ENCODE measurements around the gene MFAP5. TPM values are rescaled to one million over a fixed set of nuclear protein-coding genes. Genes with fewer than 3 reads are reported as not detected.

The MFAP5 gene
- total and polyA plus RNA-seq, 10 of the 15 experiments (the other 5 are each of a cell fraction or from before 2014, with no cell fraction given): 0.06 to 0.14 (median 0.12) TPM; not detected in 7

DNA sequence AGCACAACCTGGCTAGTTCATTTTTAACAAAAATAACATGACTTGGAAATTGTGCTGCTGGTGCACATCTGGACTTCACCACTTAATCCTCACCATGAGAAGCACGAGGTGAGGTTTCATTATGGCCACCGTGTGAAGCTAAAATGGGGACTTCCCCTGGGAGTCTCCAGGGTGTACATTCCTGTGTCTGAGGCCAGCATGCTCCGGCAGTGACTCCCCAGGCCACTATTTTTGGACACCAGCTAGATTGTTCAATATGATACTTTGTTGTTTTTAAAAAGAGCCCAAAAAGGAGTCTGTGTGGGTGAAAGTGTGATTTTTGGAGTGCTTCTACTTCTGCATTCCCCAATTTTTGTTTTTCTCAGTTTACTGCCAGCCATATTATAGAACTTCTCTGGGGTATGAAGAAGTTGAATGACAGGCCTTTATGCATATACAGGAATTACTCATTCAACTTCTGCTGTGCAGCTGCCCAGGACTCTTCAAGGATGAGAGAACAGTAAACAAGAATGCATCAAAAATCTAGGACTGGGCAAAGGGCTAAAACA lies 33.1 kb downstream of the MFAP5 start (continued):
- TF ChIP-seq, protein P1, sequence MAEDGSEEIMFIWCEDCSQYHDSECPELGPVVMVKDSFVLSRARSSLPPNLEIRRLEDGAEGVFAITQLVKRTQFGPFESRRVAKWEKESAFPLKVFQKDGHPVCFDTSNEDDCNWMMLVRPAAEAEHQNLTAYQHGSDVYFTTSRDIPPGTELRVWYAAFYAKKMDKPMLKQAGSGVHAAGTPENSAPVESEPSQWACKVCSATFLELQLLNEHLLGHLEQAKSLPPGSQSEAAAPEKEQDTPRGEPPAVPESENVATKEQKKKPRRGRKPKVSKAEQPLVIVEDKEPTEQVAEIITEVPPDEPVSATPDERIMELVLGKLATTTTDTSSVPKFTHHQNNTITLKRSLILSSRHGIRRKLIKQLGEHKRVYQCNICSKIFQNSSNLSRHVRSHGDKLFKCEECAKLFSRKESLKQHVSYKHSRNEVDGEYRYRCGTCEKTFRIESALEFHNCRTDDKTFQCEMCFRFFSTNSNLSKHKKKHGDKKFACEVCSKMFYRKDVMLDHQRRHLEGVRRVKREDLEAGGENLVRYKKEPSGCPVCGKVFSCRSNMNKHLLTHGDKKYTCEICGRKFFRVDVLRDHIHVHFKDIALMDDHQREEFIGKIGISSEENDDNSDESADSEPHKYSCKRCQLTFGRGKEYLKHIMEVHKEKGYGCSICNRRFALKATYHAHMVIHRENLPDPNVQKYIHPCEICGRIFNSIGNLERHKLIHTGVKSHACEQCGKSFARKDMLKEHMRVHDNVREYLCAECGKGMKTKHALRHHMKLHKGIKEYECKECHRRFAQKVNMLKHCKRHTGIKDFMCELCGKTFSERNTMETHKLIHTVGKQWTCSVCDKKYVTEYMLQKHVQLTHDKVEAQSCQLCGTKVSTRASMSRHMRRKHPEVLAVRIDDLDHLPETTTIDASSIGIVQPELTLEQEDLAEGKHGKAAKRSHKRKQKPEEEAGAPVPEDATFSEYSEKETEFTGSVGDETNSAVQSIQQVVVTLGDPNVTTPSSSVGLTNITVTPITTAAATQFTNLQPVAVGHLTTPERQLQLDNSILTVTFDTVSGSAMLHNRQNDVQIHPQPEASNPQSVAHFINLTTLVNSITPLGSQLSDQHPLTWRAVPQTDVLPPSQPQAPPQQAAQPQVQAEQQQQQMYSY (CRISPR knock-in tag; IDR thresholded peaks at IDR 0.05): no peak
- TF ChIP-seq ZBED1 (IDR thresholded peaks at IDR 0.05; ENCODE audit: borderline replicate concordance) (peak; percentile 97), ZNF384 (IDR thresholded peaks at IDR 0.05; ENCODE audit: borderline replicate concordance, low read depth, low read length) (peak; percentile 16; the same call in 1 of the 2 replicates), GATAD2B (conservative IDR thresholded peaks at IDR 0.05; ENCODE audit: low read depth) (peak; percentile 97), CEBPB (IDR thresholded peaks at IDR 0.05; ENCODE audit: borderline replicate concordance in 1 of 2, low read depth in 2 of 2, low read length in 2 of 2) (no peak), ZSCAN29 (IDR thresholded peaks at IDR 0.05) (no peak), NFXL1 (IDR thresholded peaks at IDR 0.05; ENCODE audit: borderline replicate concordance) (no peak), SREBF1 (IDR thresholded peaks at IDR 0.05; ENCODE audit: low read length) (no peak), GABPA (IDR thresholded peaks at IDR 0.05; ENCODE audit: low read depth) (peak; percentile 71; the same call in 1 of the 2 replicates), NRF1 (conservative IDR thresholded peaks at IDR 0.05; ENCODE audit: low read depth, low read length) (no peak), SMARCA5 (IDR thresholded peaks at IDR 0.05) (no peak), MYC (IDR thresholded peaks at IDR 0.05; ENCODE audit: insufficient read depth, insufficient read length, insufficient replicate concordance, low read length, severe bottlenecking) (no peak), ZNF24 (IDR thresholded peaks at IDR 0.05) (peak; percentile 83), SIN3A (IDR thresholded peaks at IDR 0.05; ENCODE audit: low read depth, low read length) (no peak), SREBF2 (IDR thresholded peaks at IDR 0.05; ENCODE audit: low read length) (no peak), MEF2A (IDR thresholded peaks at IDR 0.05; ENCODE audit: insufficient read depth, low read depth, low read length) (peak; percentile 100), DPF2 (IDR thresholded peaks at IDR 0.05) (peak; percentile 97), PAX8 (IDR thresholded peaks at IDR 0.05) (no peak)
- TF ChIP-seq, protein P2, sequence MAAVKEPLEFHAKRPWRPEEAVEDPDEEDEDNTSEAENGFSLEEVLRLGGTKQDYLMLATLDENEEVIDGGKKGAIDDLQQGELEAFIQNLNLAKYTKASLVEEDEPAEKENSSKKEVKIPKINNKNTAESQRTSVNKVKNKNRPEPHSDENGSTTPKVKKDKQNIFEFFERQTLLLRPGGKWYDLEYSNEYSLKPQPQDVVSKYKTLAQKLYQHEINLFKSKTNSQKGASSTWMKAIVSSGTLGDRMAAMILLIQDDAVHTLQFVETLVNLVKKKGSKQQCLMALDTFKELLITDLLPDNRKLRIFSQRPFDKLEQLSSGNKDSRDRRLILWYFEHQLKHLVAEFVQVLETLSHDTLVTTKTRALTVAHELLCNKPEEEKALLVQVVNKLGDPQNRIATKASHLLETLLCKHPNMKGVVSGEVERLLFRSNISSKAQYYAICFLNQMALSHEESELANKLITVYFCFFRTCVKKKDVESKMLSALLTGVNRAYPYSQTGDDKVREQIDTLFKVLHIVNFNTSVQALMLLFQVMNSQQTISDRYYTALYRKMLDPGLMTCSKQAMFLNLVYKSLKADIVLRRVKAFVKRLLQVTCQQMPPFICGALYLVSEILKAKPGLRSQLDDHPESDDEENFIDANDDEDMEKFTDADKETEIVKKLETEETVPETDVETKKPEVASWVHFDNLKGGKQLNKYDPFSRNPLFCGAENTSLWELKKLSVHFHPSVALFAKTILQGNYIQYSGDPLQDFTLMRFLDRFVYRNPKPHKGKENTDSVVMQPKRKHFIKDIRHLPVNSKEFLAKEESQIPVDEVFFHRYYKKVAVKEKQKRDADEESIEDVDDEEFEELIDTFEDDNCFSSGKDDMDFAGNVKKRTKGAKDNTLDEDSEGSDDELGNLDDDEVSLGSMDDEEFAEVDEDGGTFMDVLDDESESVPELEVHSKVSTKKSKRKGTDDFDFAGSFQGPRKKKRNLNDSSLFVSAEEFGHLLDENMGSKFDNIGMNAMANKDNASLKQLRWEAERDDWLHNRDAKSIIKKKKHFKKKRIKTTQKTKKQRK (IDR thresholded peaks at IDR 0.05; ENCODE audit: low read depth, low read length): no peak
- TF ChIP-seq, protein P3, sequence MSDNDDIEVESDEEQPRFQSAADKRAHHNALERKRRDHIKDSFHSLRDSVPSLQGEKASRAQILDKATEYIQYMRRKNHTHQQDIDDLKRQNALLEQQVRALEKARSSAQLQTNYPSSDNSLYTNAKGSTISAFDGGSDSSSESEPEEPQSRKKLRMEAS (IDR thresholded peaks at IDR 0.05; ENCODE audit: low read depth, low read length): peak; percentile 73; the same call in 1 of the 2 replicates
- TF ChIP-seq, protein P4, sequence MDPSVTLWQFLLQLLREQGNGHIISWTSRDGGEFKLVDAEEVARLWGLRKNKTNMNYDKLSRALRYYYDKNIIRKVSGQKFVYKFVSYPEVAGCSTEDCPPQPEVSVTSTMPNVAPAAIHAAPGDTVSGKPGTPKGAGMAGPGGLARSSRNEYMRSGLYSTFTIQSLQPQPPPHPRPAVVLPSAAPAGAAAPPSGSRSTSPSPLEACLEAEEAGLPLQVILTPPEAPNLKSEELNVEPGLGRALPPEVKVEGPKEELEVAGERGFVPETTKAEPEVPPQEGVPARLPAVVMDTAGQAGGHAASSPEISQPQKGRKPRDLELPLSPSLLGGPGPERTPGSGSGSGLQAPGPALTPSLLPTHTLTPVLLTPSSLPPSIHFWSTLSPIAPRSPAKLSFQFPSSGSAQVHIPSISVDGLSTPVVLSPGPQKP (IDR thresholded peaks at IDR 0.05; ENCODE audit: low read depth, low read length): no peak
- TF ChIP-seq, protein P5, sequence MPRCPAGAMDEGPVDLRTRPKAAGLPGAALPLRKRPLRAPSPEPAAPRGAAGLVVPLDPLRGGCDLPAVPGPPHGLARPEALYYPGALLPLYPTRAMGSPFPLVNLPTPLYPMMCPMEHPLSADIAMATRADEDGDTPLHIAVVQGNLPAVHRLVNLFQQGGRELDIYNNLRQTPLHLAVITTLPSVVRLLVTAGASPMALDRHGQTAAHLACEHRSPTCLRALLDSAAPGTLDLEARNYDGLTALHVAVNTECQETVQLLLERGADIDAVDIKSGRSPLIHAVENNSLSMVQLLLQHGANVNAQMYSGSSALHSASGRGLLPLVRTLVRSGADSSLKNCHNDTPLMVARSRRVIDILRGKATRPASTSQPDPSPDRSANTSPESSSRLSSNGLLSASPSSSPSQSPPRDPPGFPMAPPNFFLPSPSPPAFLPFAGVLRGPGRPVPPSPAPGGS (IDR thresholded peaks at IDR 0.05; ENCODE audit: borderline replicate concordance, insufficient read depth, low read depth, low read length, poor library complexity, severe bottlenecking): peak; percentile 98
